ENCODE data around the gene ITFG2. TPM values are rescaled to one million over a fixed set of nuclear protein-coding genes. Genes with fewer than 3 reads are reported as not detected.

Gene ITFG2
- total RNA-seq, 1 donor from 2014 or later, result 17.6 TPM

GRCh38 chr12:2829275-2829674, 16.8 kb downstream of the ITFG2 start:
- H3K36me3 ChIP-seq (ENCODE audit: control insufficient read depth, insufficient read depth, low read length), result peaks cover 16% of the 10 kb centered on the region

GRCh38 chr12:2832550-2833127, 20.2 kb downstream of the ITFG2 start:
- TF ChIP-seq CTCF (IDR thresholded peaks at IDR 0.05; ENCODE audit: insufficient read depth, low read length, severe bottlenecking), result no peak
- Histone ChIP-seq H3K4me3 (ENCODE audit: low read depth, low read length) (no peak overlapping the region), H3K36me3 (ENCODE audit: control insufficient read depth, insufficient read depth, low read length) (peaks cover 3% of the 10 kb centered on the region), H3K27me3 (ENCODE audit: control insufficient read depth, insufficient read depth, low read length) (peaks cover 1% of the 10 kb centered on the region)
- DNase-seq (ENCODE audit: low read depth) (no peak), FAIRE-seq (no peak)

More at GRCh38 chr12:2829275-2829674, 16.8 kb downstream of the ITFG2 start:
- DNase-seq (ENCODE audit: low read depth) (no peak), FAIRE-seq (no peak)
- TF ChIP-seq CTCF (IDR thresholded peaks at IDR 0.05; ENCODE audit: insufficient read depth, low read length, severe bottlenecking), result no peak
- H3K27me3 ChIP-seq (ENCODE audit: control insufficient read depth, insufficient read depth, low read length), result no peaks in the 10 kb centered on the region
- no peak overlapping the region for H3K4me3 ChIP-seq (ENCODE audit: low read depth, low read length)

- no peak overlapping the region for H3K4me3 ChIP-seq (ENCODE audit: low read depth, low read length)
- peaks cover 2% of the 10 kb centered on the region for H3K36me3 ChIP-seq (ENCODE audit: control insufficient read depth, insufficient read depth, low read length)
- TF ChIP-seq CTCF (IDR thresholded peaks at IDR 0.05; ENCODE audit: insufficient read depth, low read length, severe bottlenecking), result no peak
- no peak for FAIRE-seq
- DNase-seq (ENCODE audit: low read depth), result peak; percentile 60
- peaks cover 1% of the 10 kb centered on the region for H3K27me3 ChIP-seq (ENCODE audit: control insufficient read depth, insufficient read depth, low read length)
These were observed 20.9 kb downstream of the ITFG2 start for GRCh38 chr12:2833327-2833726.

- H3K4me3 ChIP-seq (ENCODE audit: low read depth, low read length), result no peak overlapping the region
- DNase-seq (ENCODE audit: low read depth) (no peak), FAIRE-seq (no peak)
- no peak for TF ChIP-seq CTCF (IDR thresholded peaks at IDR 0.05; ENCODE audit: insufficient read depth, low read length, severe bottlenecking)
- H3K27me3 ChIP-seq (ENCODE audit: control insufficient read depth, insufficient read depth, low read length), result peaks cover 1% of the 10 kb centered on the region
- peaks cover 2% of the 10 kb centered on the region for H3K36me3 ChIP-seq (ENCODE audit: control insufficient read depth, insufficient read depth, low read length)
These were observed 21.3 kb downstream of the ITFG2 start for GRCh38 chr12:2833810-2834209.

GRCh38 chr12:2834581-2835491, 22.4 kb downstream of the ITFG2 start, which contains the start of gene NRIP2:
TSS of gene NRIP2 (minus strand) at chr12:2835035. CDS start at chr12:2834983, 52 bp downstream.
- Histone ChIP-seq H3K4me3 (ENCODE audit: low read depth, low read length) (no peak within 1 kb of the TSS), H3K27me3 (ENCODE audit: control insufficient read depth, insufficient read depth, low read length) (peaks cover 1% of the 10 kb centered on the region), H3K36me3 (ENCODE audit: control insufficient read depth, insufficient read depth, low read length) (peaks cover 2% of the 10 kb centered on the region)
- FAIRE-seq (no peak), DNase-seq (ENCODE audit: low read depth) (no peak)
- TF ChIP-seq CTCF (IDR thresholded peaks at IDR 0.05; ENCODE audit: insufficient read depth, low read length, severe bottlenecking), result no peak
